T47D (cell line): Measurements from ENCODE around the gene C5orf58.

ENCODE experiments used
- DNase-seq, 2 experiments: peaks; one replicate each; pipeline versions ENCODE4 v3.0.0 to v3.0.0-alpha.2; 2011 to 2012; ENCODE audit warnings: low read depth in 1 of 2, low spot score in 1 of 2
- JUND ChIP-seq: IDR thresholded peaks from 2 replicates; pipeline ENCODE4 v1.6.1; 2012; ENCODE audit warnings: low read depth
- in situ Hi-C: cut with HindIII; loops from 2 replicates; pipeline ENCODE4 v1.10.0; 2016; ENCODE audit warnings: low sequenced_read_pairs, low pct_unique_long_range_greater_than_20kb

The C5orf58 gene

DNA sequence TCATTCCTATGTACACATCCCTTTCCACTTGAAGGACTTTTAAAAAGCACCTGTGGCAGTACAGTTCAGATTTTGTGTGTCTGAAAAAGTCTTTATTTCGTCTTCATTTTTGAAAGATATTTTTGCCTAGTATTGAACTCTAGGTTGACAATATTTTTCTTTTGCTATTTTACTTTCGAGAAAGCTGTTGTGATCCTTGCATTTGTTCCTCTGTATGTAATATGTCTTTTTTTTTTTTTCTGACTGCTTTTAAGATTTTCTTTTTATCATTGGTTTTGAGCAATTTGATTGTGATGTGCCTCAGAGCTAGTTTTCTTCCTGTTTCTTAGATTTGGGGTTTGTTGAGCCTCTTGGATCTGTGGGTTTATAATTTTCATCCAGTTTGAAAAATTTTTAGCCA is 51.4 kb downstream of the C5orf58 start:
- no peak for DNase-seq
- in situ Hi-C loops: no loop called here
- TF ChIP-seq JUND: no peak

DNA sequence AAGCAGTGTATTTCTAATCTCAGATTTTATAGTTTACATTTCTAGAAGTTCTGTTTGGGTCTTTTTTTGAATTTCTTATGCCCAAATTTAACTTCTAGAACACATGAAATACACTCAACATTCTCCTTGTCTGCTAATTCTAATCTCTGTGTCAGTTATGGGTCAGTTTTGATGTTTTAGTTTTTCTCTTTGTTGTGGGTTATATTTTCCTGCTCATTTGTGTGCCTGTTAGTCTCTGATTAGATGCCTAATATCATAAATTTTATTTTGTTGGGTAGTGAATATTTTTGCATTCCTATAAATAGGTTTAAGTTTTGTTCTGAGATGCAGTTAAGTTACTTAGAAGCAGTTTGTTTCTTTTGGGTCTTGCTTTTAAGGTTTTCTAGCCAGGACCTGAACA is 52.4 kb downstream of the C5orf58 start:
- in situ Hi-C loops: no loop called here
- DNase-seq: no peak
- no peak for TF ChIP-seq JUND

DNA sequence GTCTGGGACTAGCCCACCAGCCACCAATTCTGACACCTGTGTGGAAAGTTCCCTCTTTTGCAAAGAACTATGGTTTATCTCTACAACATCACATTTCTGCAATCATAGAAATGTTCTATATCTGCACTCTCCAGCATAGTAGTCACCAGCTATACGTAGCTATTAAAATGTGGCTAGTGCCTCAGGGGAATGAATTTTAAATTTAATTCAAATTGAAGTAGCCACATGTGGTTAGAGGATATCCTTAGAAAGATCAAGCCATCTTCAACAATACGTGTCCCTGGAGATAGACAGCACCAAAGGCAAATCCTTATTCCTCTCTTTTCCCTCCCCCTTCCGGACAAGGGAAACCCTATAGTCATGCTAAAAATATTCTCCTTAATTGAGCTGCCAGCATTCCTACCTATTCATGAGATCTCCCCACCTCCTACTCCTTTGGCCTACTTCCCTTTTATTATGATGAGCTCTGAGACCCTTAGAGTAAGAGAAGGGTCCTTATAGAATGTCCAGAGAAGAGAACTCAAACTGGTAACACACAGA is 53.7 kb downstream of the C5orf58 start:
- no peak for TF ChIP-seq JUND
- no peak for DNase-seq
- in situ Hi-C loops: no loop called here

DNA sequence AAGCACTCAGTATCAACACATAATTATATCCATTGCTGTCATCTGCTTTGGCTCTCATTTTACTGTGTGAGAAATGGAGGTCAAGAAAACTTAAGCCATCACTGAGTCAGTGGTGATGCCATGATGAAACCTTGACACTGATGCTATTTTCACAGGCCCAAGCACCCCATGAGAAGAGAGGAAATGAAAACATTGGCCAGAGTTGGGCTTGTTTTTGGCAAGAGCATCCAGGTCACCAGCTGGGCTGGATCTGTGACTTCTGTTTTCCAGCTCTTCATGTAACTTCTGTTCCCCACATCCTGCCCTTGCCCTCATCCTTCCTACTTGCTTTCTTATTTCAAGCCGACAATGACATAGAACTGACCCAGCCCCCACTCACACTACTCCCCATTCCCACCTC is 54.7 kb downstream of the C5orf58 start:
- in situ Hi-C loops: no loop called here

DNA sequence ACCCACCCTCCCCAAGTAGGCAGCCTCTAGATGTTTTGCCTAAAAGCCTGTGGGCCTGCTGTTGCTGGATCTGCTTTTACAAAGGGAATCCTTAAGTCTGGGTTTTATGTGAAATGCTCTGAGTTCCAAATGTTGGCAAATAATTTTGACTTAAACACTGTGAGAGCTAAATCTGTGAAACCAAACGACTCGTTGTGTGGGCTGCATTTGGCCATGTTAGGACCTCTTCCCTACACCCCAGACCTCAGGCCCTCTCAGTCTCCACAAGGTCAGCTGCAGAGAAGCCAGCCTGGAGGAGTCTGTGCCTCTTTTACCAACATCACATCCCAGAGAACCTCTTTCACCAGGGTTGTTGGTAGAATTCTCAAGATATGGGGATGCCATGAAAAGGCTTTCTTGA is 55.4 kb downstream of the C5orf58 start:
- no peak for DNase-seq
- in situ Hi-C loops: no loop called here
- no peak for TF ChIP-seq JUND

More for the DNA sequence above, 54.7 kb downstream of the C5orf58 start:
- no peak for TF ChIP-seq JUND
- no peak for DNase-seq

DNA sequence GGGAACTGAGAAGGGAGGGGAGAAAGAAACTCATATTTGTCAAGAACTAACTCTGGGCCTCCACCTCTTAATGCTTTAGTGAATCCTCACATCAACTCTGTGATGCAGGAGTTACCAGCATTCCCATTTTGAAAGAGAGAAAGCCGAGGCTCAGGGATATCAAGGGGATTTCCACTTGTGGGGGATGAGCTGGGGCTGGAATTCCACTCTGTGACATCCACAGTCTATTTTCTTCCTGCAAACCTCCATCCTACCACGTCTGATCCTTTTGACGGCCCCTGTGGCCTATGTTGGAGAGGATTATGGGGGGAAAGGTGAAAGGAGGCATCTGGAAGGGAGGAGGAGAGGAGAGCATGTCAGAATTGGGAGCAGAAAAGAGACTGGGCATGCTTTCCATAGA is 55.8 kb downstream of the C5orf58 start:
- TF ChIP-seq JUND: no peak
- DNase-seq: no peak
- in situ Hi-C loops: no loop called here

DNA sequence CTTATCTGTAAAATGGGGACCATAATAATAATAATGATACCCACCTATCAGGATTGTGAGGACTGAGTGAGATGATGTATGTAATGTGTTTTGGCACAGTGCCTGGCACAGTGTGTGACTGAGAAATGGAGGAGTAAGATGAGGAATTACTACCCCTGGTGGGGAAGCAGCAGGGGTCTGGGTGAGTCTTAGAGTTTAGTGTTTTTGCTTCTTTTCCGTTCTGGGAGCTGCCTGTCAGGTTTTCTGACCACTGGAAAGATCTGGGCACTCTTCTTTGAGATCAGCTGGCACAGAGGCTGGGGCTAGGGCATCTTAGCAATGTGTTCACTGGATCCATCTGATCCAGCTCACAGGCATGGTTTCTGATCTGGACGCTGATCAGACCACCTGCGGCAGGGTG is 56.3 kb downstream of the C5orf58 start:
- DNase-seq: no peak
- TF ChIP-seq JUND: no peak
- in situ Hi-C loops: no loop called here

DNA sequence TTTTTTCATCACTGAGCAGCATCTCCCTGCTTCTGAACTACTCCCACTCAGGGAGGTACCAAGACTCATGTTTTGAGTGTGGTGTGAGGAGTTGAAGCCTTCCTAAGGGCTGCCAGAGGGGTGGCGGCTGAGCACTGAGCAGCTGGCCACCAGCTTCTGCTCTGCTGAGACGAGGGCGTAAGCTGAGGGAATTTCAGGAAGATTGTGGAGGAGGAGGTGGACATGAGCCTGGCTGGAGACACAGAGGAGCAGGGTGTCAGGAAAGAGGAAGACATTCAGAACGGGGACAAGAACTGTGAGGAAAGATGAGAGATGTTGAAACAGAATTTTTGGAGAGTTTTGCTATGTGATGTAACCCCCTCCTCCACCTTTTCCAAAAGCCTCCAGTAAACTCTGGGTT is 57.0 kb downstream of the C5orf58 start:
- in situ Hi-C loops: no loop called here
- TF ChIP-seq JUND: no peak
- no peak for DNase-seq

DNA sequence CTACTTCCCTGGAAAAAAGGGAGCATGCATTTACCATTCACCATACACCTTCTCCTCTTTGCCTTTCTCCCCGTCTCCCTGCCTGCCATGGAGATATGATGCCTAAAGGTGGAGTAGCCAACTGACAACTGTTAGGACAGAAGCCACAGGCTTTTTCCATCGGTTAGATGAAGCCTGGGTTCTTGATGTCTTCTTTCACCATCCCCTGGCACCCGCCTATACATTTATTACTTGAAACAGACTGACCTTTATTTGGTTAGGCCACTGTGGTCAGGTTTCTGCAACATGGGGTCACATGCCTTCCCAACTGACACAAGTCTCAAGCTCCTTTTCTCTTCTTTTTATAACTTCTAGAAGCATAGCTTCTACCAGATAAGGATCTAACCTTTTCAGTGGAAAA is 57.7 kb downstream of the C5orf58 start:
- no peak for TF ChIP-seq JUND
- no peak for DNase-seq
- in situ Hi-C loops: no loop called here

DNA sequence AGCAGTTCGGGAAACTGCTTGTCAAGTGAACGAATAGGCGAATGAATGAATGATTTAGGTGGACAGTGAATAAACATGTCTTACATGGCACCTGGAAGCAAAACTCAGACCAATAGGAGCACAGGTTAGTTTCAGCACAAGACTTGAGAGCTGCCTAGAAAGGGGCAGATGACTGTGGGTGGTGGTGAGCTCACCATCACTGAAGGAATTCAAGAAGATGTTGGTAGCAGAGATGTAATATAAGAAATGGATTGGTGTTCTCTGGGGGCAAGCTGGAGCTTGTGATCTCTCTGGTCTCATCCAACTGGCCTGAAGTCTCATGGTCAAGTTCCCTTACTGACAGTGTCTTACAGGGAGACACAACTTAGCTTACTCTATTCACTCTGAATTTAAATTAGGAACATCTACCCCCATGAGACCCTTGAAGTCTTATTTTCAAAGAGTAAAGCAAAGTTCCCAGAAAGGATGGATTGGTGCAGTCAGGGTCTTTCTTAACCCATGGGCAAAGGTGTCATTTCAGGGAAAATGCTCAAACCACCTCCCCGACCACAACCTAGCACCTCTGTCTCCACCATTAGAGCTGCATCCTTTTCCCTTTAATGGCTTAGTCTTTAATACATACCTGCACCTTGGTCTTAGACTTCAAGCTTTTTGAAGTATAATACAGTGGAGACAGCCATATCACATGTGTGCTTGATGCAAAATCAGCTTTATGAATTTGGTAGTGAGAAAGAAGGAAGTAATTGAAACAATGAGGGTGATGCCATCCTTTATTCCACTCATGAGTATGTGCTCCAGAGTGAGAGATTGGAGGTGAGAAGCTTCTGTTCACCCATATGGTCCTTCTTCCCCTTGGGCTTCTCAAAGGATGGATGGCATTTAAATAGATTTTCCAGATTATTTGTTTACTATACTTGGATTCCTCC is 59.7 kb downstream of the C5orf58 start:
- in situ Hi-C loops: no loop called here
- no peak for DNase-seq
- no peak for TF ChIP-seq JUND

DNA sequence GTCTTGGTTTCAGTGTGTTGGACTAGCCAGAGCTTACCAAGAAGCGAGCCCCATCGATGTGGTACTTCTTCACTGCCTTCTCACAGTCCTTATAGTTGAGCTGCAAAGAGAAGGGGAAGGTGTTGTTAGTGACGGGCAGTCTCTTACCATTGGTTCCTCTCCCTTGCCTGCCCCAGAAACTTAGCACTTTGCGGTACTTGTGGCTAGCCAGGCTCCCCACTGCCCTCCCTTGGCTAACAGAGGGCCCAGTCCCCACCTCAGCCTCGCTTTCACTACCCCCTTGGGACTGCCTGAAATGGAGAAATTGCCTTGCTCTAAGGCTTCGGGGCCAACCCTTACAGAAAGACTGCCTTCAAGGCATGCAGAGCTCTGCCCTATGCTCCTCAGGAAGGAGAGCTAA is 60.5 kb downstream of the C5orf58 start:
- TF ChIP-seq JUND: no peak
- in situ Hi-C loops: no loop called here
- DNase-seq: no peak

DNA sequence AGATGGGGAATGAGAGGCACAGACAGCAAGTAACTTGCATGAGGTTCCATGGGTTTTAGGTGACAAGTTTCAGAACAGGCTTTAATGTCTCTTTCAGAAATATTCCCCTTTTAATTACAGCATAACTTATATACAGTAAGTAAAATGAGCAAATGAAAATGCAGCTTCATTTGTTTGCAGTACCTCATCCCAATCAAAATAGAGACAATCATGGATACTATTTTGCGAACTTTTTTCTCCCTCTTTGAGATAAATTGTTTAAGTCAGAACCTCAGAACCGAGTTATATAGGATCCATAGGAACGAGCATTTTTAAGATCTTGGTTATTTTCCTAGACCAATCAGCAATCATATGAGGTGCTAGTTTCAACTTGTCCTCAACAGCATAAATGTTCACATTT is 61.3 kb downstream of the C5orf58 start:
- TF ChIP-seq JUND: no peak
- DNase-seq: no peak
- in situ Hi-C loops: no loop called here

DNA sequence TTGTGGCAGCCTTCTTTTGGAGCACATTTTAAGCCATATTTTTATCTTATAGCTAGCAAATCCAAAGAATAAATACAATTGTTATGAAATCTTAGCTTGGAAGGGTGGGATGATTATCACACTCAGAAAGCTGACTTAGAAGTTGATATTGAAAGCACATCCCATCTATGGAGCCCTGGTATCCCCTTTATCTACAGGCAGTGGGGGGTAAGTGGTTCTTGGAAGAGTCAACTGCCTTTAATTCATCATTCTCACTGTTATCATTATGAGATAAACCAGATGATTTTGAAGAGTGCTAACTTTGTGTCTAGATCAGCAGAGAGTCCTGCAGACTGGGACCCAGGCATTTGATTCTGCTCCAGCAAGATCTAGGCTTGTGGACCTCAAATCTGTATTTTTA is 61.8 kb downstream of the C5orf58 start:
- in situ Hi-C loops: no loop called here
- no peak for TF ChIP-seq JUND
- no peak for DNase-seq
